H1 (cell line): ENCODE measurements around the gene KMT5B.

ENCODE experiments used
- BCL11A ChIP-seq, 2 experiments: IDR thresholded peaks; one replicate each; pipeline ENCODE4 v1.6.1; 2011; ENCODE audit warnings: low read depth in 2 of 2, low read length in 2 of 2, mild to moderate bottlenecking in 2 of 2
- CEBPB ChIP-seq: IDR thresholded peaks from 2 replicates; pipeline ENCODE4 v1.6.1; 2012; ENCODE audit warnings: low read depth, low read length
- CHD1 ChIP-seq: IDR thresholded peaks from 2 replicates; pipeline ENCODE4 v1.6.1; 2012; ENCODE audit warnings: low read depth, low read length, improper control_type of control experiment
- HDAC6 ChIP-seq: IDR thresholded peaks from one replicate; pipeline ENCODE4 v1.7.1; 2012; ENCODE audit warnings: low read depth, mild to moderate bottlenecking, inconsistent platforms, low read length, moderate library complexity
- JUN ChIP-seq: IDR thresholded peaks from 2 replicates; pipeline ENCODE4 v1.6.1; 2011; ENCODE audit warnings: low read depth, mild to moderate bottlenecking, improper control_type of control experiment, low read length
- NRF1 ChIP-seq: IDR thresholded peaks from 2 replicates; pipeline ENCODE4 v1.6.1; 2011; ENCODE audit warnings: mild to moderate bottlenecking, low read depth, low read length, improper control_type of control experiment
- POLR2A ChIP-seq, 2 experiments: IDR thresholded peaks; 1 replicate in 1 of 2; 2 replicates in 1 of 2; pipeline ENCODE4 v1.6.1; 2011; ENCODE audit warnings: low read depth in 2 of 2, low read length in 2 of 2, mild to moderate bottlenecking in 2 of 2; ENCODE audit errors: control extremely low read depth in 1 of 2
- RAD21 ChIP-seq, 2 experiments: IDR thresholded peaks in 1 of 2; conservative IDR thresholded peaks in 1 of 2; 2 replicates each; pipeline ENCODE4 v1.6.1; 2011; ENCODE audit warnings: low read depth in 2 of 2, low read length in 2 of 2, improper control_type of control experiment in 1 of 2, inconsistent platforms in 1 of 2, mild to moderate bottlenecking in 1 of 2, moderate library complexity in 1 of 2
- RFX5 ChIP-seq: IDR thresholded peaks from 2 replicates; pipeline ENCODE4 v1.6.1; 2011; ENCODE audit warnings: low read depth, low read length, improper control_type of control experiment, borderline replicate concordance
- SP2 ChIP-seq: IDR thresholded peaks from 2 replicates; pipeline ENCODE4 v1.6.1; 2012; ENCODE audit warnings: mild to moderate bottlenecking, low read length, inconsistent platforms
- YY1 ChIP-seq: IDR thresholded peaks from 2 replicates; pipeline ENCODE4 v1.6.1; 2011; ENCODE audit warnings: low read depth, mild to moderate bottlenecking, low read length
- TF ChIP-seq, protein P1 (sequence below), 3 experiments: IDR thresholded peaks; 1 replicate in 2 of 3; 2 replicates in 1 of 3; pipeline versions ENCODE4 v1.5.1 to v1.6.1; 2011; ENCODE audit warnings: low read length in 3 of 3, mild to moderate bottlenecking in 3 of 3, inconsistent platforms in 2 of 3, low read depth in 1 of 3, moderate library complexity in 1 of 3; ENCODE audit not compliant: insufficient read depth in 1 of 3; ENCODE audit errors: control extremely low read depth in 1 of 3
- TF ChIP-seq, protein P2 (sequence below): IDR thresholded peaks from 2 replicates; pipeline ENCODE4 v1.6.1; 2012; ENCODE audit warnings: inconsistent platforms
- TF ChIP-seq, protein P3 (sequence below): IDR thresholded peaks from 2 replicates; pipeline ENCODE4 v1.6.1; 2011; ENCODE audit warnings: low read length, improper control_type of control experiment

DNA sequence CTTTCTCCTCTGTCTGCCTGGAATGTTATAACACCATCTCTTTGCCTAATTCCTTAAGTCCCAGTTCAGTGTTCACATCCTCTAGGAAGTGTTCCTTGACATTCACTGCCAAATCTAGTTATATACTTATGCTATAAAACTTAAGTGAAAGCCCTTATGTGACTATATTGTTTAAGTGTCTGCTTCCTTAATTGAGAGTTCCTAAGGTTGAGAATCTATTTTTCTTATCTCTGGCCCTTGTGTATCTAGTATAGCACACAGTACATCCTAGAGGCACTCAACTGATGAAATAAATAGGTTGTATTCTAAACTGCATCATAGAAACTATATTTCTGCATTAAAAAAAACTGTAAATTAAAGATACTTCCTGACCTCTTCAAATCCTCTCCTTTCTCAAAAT is 16.9 kb downstream of the KMT5B start:
- TF ChIP-seq CHD1 (no peak), BCL11A (IDR thresholded peaks at IDR 0.05; ENCODE audit: low read depth in 2 of 2, low read length in 2 of 2) (no peak), RFX5 (no peak), CEBPB (no peak), SP2 (no peak), YY1 (no peak), RAD21 (IDR thresholded peaks at IDR 0.05 in 1 of 2, conservative IDR thresholded peaks at IDR 0.05 in 1 of 2; ENCODE audit: low read depth in 2 of 2, low read length in 2 of 2) (no peak), POLR2A (IDR thresholded peaks at IDR 0.05; ENCODE audit: control extremely low read depth in 1 of 2, low read depth in 2 of 2, low read length in 2 of 2) (no peak), JUN (no peak), NRF1 (no peak), HDAC6 (no peak)
- TF ChIP-seq, protein P1, sequence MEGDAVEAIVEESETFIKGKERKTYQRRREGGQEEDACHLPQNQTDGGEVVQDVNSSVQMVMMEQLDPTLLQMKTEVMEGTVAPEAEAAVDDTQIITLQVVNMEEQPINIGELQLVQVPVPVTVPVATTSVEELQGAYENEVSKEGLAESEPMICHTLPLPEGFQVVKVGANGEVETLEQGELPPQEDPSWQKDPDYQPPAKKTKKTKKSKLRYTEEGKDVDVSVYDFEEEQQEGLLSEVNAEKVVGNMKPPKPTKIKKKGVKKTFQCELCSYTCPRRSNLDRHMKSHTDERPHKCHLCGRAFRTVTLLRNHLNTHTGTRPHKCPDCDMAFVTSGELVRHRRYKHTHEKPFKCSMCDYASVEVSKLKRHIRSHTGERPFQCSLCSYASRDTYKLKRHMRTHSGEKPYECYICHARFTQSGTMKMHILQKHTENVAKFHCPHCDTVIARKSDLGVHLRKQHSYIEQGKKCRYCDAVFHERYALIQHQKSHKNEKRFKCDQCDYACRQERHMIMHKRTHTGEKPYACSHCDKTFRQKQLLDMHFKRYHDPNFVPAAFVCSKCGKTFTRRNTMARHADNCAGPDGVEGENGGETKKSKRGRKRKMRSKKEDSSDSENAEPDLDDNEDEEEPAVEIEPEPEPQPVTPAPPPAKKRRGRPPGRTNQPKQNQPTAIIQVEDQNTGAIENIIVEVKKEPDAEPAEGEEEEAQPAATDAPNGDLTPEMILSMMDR (IDR thresholded peaks at IDR 0.05; ENCODE audit: control extremely low read depth in 1 of 3, insufficient read depth in 1 of 3, low read depth in 1 of 3, low read length in 3 of 3), result no peak
- TF ChIP-seq, protein P2, sequence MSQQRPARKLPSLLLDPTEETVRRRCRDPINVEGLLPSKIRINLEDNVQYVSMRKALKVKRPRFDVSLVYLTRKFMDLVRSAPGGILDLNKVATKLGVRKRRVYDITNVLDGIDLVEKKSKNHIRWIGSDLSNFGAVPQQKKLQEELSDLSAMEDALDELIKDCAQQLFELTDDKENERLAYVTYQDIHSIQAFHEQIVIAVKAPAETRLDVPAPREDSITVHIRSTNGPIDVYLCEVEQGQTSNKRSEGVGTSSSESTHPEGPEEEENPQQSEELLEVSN, result no peak
- TF ChIP-seq, protein P3, sequence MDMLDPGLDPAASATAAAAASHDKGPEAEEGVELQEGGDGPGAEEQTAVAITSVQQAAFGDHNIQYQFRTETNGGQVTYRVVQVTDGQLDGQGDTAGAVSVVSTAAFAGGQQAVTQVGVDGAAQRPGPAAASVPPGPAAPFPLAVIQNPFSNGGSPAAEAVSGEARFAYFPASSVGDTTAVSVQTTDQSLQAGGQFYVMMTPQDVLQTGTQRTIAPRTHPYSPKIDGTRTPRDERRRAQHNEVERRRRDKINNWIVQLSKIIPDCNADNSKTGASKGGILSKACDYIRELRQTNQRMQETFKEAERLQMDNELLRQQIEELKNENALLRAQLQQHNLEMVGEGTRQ, result no peak
